HEK293 (cell line): ENCODE data around the gene ZNF507.

ENCODE experiments used
- GLI4 ChIP-seq: fragments of 450-650 bp; formaldehyde crosslinking; IDR thresholded peaks from 2 replicates; pipeline ENCODE4 v1.5.1; 2016; ENCODE audit warnings: missing biosample characterization, missing genetic modification characterization
- GLIS1 ChIP-seq: fragments of 450-650 bp; formaldehyde crosslinking; IDR thresholded peaks from 2 replicates; pipeline ENCODE4 v1.5.1; 2016; ENCODE audit warnings: missing biosample characterization, missing genetic modification characterization
- KLF1 ChIP-seq: fragments of 450-650 bp; formaldehyde crosslinking; IDR thresholded peaks from 2 replicates; pipeline ENCODE4 v1.5.1; 2016; ENCODE audit warnings: missing biosample characterization, missing genetic modification characterization
- KLF7 ChIP-seq: fragments of 450-650 bp; formaldehyde crosslinking; IDR thresholded peaks from 2 replicates; pipeline ENCODE4 v1.5.1; 2016; ENCODE audit warnings: missing biosample characterization, missing genetic modification characterization, borderline replicate concordance
- KLF8 ChIP-seq: fragments of 450-650 bp; formaldehyde crosslinking; IDR thresholded peaks from 2 replicates; pipeline ENCODE4 v1.5.1; 2016; ENCODE audit warnings: missing biosample characterization, missing genetic modification characterization
- KLF9 ChIP-seq: fragments of 450-650 bp; formaldehyde crosslinking; IDR thresholded peaks from 2 replicates; pipeline ENCODE4 v1.5.1; 2016; ENCODE audit warnings: missing biosample characterization, missing genetic modification characterization, low read depth
- SALL2 ChIP-seq: fragments of 450-650 bp; formaldehyde crosslinking; IDR thresholded peaks from 2 replicates; pipeline ENCODE4 v1.5.0; 2017; ENCODE audit warnings: missing biosample characterization, mild to moderate bottlenecking, missing genetic modification characterization, borderline replicate concordance
- SCRT1 ChIP-seq: fragments of 450-650 bp; formaldehyde crosslinking; IDR thresholded peaks from 2 replicates; pipeline ENCODE4 v1.5.1; 2016; ENCODE audit warnings: missing biosample characterization, missing genetic modification characterization, borderline replicate concordance
- YY2 ChIP-seq: fragments of 450-650 bp; formaldehyde crosslinking; IDR thresholded peaks from 2 replicates; pipeline ENCODE4 v1.5.1; 2016; ENCODE audit warnings: missing biosample characterization, missing genetic modification characterization
- ZBTB1 ChIP-seq: fragments of 450-650 bp; formaldehyde crosslinking; IDR thresholded peaks from 2 replicates; pipeline ENCODE4 v1.5.1; 2016; ENCODE audit warnings: missing biosample characterization, missing genetic modification characterization
- ZFP69B ChIP-seq: fragments of 450-650 bp; formaldehyde crosslinking; IDR thresholded peaks from 2 replicates; pipeline ENCODE4 v1.5.1; 2016; ENCODE audit warnings: missing biosample characterization, missing genetic modification characterization
- ZIC2 ChIP-seq: fragments of 450-650 bp; formaldehyde crosslinking; IDR thresholded peaks from 2 replicates; pipeline ENCODE4 v1.5.1; 2016; ENCODE audit warnings: missing biosample characterization, missing genetic modification characterization
- ZNF114 ChIP-seq: fragments of 450-650 bp; formaldehyde crosslinking; IDR thresholded peaks from 2 replicates; pipeline ENCODE4 v1.5.0; 2017; ENCODE audit warnings: missing biosample characterization, missing genetic modification characterization
- ZNF155 ChIP-seq: fragments of 450-650 bp; formaldehyde crosslinking; IDR thresholded peaks from 2 replicates; pipeline ENCODE4 v1.5.1; 2016; ENCODE audit warnings: missing biosample characterization, missing genetic modification characterization
- ZNF16 ChIP-seq: fragments of 450-650 bp; formaldehyde crosslinking; IDR thresholded peaks from 2 replicates; pipeline ENCODE4 v1.5.1; 2016; ENCODE audit warnings: low read depth, missing biosample characterization, missing genetic modification characterization
- ZNF202 ChIP-seq: fragments of 450-650 bp; formaldehyde crosslinking; IDR thresholded peaks from 2 replicates; pipeline ENCODE4 v1.5.1; 2016; ENCODE audit warnings: missing biosample characterization, missing genetic modification characterization, borderline replicate concordance
- ZNF211 ChIP-seq: fragments of 450-650 bp; formaldehyde crosslinking; IDR thresholded peaks from 2 replicates; pipeline ENCODE4 v1.5.1; 2016; ENCODE audit warnings: low read depth, missing biosample characterization, missing genetic modification characterization
- ZNF223 ChIP-seq: fragments of 450-650 bp; formaldehyde crosslinking; IDR thresholded peaks from 2 replicates; pipeline ENCODE4 v1.5.1; 2016; ENCODE audit warnings: missing biosample characterization, missing genetic modification characterization
- ZNF239 ChIP-seq: fragments of 450-650 bp; formaldehyde crosslinking; IDR thresholded peaks from 2 replicates; pipeline ENCODE4 v1.5.1; 2016; ENCODE audit warnings: missing biosample characterization, missing genetic modification characterization
- ZNF266 ChIP-seq: fragments of 450-650 bp; formaldehyde crosslinking; IDR thresholded peaks from 2 replicates; pipeline ENCODE4 v1.5.1; 2016; ENCODE audit warnings: missing biosample characterization, missing genetic modification characterization, low read depth
- ZNF391 ChIP-seq: fragments of 450-650 bp; formaldehyde crosslinking; IDR thresholded peaks from 2 replicates; pipeline ENCODE4 v1.5.1; 2016; ENCODE audit warnings: low read depth, missing biosample characterization, missing genetic modification characterization, borderline replicate concordance
- ZNF394 ChIP-seq: fragments of 450-650 bp; formaldehyde crosslinking; IDR thresholded peaks from 2 replicates; pipeline ENCODE4 v1.5.1; 2016; ENCODE audit warnings: missing biosample characterization, missing genetic modification characterization, mild to moderate bottlenecking, moderate library complexity, borderline replicate concordance
- ZNF404 ChIP-seq: fragments of 450-650 bp; formaldehyde crosslinking; IDR thresholded peaks from 2 replicates; pipeline ENCODE4 v1.5.1; 2017; ENCODE audit warnings: missing biosample characterization, missing genetic modification characterization
- ZNF433 ChIP-seq: fragments of 450-650 bp; formaldehyde crosslinking; IDR thresholded peaks from 2 replicates; pipeline ENCODE4 v1.5.1; 2016; ENCODE audit warnings: missing biosample characterization, missing genetic modification characterization, low read depth
- ZNF514 ChIP-seq: fragments of 450-650 bp; formaldehyde crosslinking; IDR thresholded peaks from 2 replicates; pipeline ENCODE4 v1.5.1; 2016; ENCODE audit warnings: missing biosample characterization, missing genetic modification characterization
- ZNF529 ChIP-seq: fragments of 450-650 bp; formaldehyde crosslinking; IDR thresholded peaks from 2 replicates; pipeline ENCODE4 v1.5.1; 2017; ENCODE audit warnings: missing genetic modification characterization, missing biosample characterization; ENCODE audit not compliant: insufficient replicate concordance
- ZNF549 ChIP-seq: fragments of 450-650 bp; IDR thresholded peaks from 2 replicates; pipeline ENCODE4 v1.5.1; 2018; ENCODE audit warnings: missing biosample characterization, missing genetic modification characterization, mild to moderate bottlenecking, inconsistent platforms, moderate library complexity
- ZNF555 ChIP-seq: fragments of 450-650 bp; formaldehyde crosslinking; conservative IDR thresholded peaks from 2 replicates; pipeline ENCODE4 v1.5.1; 2017; ENCODE audit warnings: missing biosample characterization, mild to moderate bottlenecking, missing genetic modification characterization, inconsistent platforms
- ZNF560 ChIP-seq: fragments of 450-650 bp; formaldehyde crosslinking; IDR thresholded peaks from 2 replicates; pipeline ENCODE4 v1.5.1; 2017; ENCODE audit warnings: missing biosample characterization, missing genetic modification characterization, borderline replicate concordance
- ZNF596 ChIP-seq: fragments of 450-650 bp; IDR thresholded peaks from 2 replicates; pipeline ENCODE4 v1.5.0; 2018; ENCODE audit warnings: missing biosample characterization, mild to moderate bottlenecking, missing genetic modification characterization, moderate library complexity
- ZNF610 ChIP-seq: fragments of 450-650 bp; formaldehyde crosslinking; IDR thresholded peaks from 2 replicates; pipeline ENCODE4 v1.5.1; 2016; ENCODE audit warnings: missing biosample characterization, missing genetic modification characterization, borderline replicate concordance
- ZNF621 ChIP-seq: fragments of 450-650 bp; formaldehyde crosslinking; IDR thresholded peaks from 2 replicates; pipeline ENCODE4 v1.5.1; 2017; ENCODE audit warnings: missing biosample characterization, missing genetic modification characterization
- ZNF654 ChIP-seq: fragments of 450-650 bp; formaldehyde crosslinking; IDR thresholded peaks from 2 replicates; pipeline ENCODE4 v1.5.1; 2016; ENCODE audit warnings: low read depth, missing biosample characterization, missing genetic modification characterization
- ZNF670 ChIP-seq: fragments of 450-650 bp; formaldehyde crosslinking; IDR thresholded peaks from 2 replicates; pipeline ENCODE4 v1.5.1; 2016; ENCODE audit warnings: missing biosample characterization, missing genetic modification characterization, low read depth
- ZNF677 ChIP-seq: fragments of 450-650 bp; IDR thresholded peaks from 2 replicates; pipeline ENCODE4 v1.5.0; 2018; ENCODE audit warnings: missing biosample characterization, mild to moderate bottlenecking, missing genetic modification characterization, moderate library complexity
- ZNF747 ChIP-seq: fragments of 450-650 bp; formaldehyde crosslinking; IDR thresholded peaks from 2 replicates; pipeline ENCODE4 v1.5.1; 2016; ENCODE audit warnings: missing biosample characterization, missing genetic modification characterization
- ZNF76 ChIP-seq: fragments of 450-650 bp; formaldehyde crosslinking; IDR thresholded peaks from 2 replicates; pipeline ENCODE4; 2016; ENCODE audit warnings: low read depth, missing biosample characterization, missing genetic modification characterization, borderline replicate concordance
- TF ChIP-seq, protein P1 (sequence below): fragments of 450-650 bp; formaldehyde crosslinking; IDR thresholded peaks from 2 replicates; pipeline ENCODE4 v1.5.1; 2016; ENCODE audit warnings: missing biosample characterization, missing genetic modification characterization, borderline replicate concordance
- TF ChIP-seq, protein P2 (sequence below): fragments of 450-650 bp; formaldehyde crosslinking; IDR thresholded peaks from 2 replicates; pipeline ENCODE4 v1.5.1; 2017; ENCODE audit warnings: missing biosample characterization, missing genetic modification characterization
- TF ChIP-seq, protein P3 (sequence below): fragments of 450-650 bp; formaldehyde crosslinking; IDR thresholded peaks from 2 replicates; pipeline ENCODE4 v1.5.1; 2016; ENCODE audit warnings: missing biosample characterization, missing genetic modification characterization

ZNF507 gene

DNA sequence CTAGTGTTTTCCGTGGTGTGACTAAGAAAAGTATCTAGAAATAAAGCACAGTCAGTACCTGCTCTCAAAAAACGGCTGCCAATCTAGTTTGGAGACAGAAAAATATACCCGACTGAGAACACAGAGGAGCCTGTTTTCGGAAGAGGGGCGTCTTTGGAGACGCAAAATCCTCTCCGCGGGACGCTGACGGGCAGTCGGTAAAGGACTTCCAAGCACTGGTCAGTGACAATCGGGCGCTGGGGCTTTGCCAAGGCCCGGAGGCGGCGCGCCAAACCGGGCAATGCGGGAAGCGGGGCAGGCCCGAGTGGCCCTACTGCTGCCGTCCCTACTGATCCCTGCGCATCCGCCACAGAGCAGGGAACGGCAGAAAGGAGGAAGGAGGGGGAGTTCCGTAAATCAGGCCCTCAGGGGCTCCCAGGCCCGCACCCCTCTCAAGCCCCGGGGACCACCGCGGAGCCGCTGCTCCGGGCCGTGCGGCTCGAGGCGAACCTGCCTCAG lies 59.6 kb downstream of the ZNF507 start (continued):
- TF ChIP-seq ZNF76 (no peak; the same call in none of the 2 replicates), ZIC2 (tag by site-specific recombination) (no peak), ZNF404 (tag by site-specific recombination) (no peak), KLF7 (tag by site-specific recombination) (no peak), ZFP69B (no peak; the same call in 1 of the 2 replicates), ZNF529 (tag by site-specific recombination) (no peak), ZNF747 (tag by site-specific recombination) (no peak), ZNF223 (tag by site-specific recombination) (0 out of 2 replicates have a peak, but pooled peaks have one; percentile 77), ZNF621 (tag by site-specific recombination) (no peak), ZNF266 (tag by site-specific recombination) (no peak), GLIS1 (tag by site-specific recombination) (no peak), KLF8 (tag by site-specific recombination) (no peak), ZNF433 (no peak), YY2 (no peak), ZNF391 (tag by site-specific recombination) (peak; percentile 16; the same call in 1 of the 2 replicates), ZNF555 (tag by site-specific recombination) (no peak), ZNF155 (no peak), ZNF654 (tag by site-specific recombination) (no peak), ZNF239 (no peak), KLF9 (no peak), GLI4 (tag by site-specific recombination) (no peak), ZNF211 (tag by site-specific recombination) (no peak), ZBTB1 (tag by site-specific recombination) (no peak), ZNF549 (tag by site-specific recombination) (no peak), ZNF114 (tag by site-specific recombination) (no peak), ZNF202 (no peak), SALL2 (tag by site-specific recombination) (no peak), ZNF670 (no peak), ZNF610 (tag by site-specific recombination) (no peak), ZNF560 (tag by site-specific recombination) (no peak), SCRT1 (tag by site-specific recombination) (no peak), ZNF596 (tag by site-specific recombination) (peak; percentile 15; the same call in 1 of the 2 replicates), ZNF514 (tag by site-specific recombination) (no peak), ZNF394 (no peak), KLF1 (tag by site-specific recombination) (no peak), ZNF16 (tag by site-specific recombination) (no peak), ZNF677 (0 out of 2 replicates have a peak, but pooled peaks have one; percentile 20)
- TF ChIP-seq, protein P1, sequence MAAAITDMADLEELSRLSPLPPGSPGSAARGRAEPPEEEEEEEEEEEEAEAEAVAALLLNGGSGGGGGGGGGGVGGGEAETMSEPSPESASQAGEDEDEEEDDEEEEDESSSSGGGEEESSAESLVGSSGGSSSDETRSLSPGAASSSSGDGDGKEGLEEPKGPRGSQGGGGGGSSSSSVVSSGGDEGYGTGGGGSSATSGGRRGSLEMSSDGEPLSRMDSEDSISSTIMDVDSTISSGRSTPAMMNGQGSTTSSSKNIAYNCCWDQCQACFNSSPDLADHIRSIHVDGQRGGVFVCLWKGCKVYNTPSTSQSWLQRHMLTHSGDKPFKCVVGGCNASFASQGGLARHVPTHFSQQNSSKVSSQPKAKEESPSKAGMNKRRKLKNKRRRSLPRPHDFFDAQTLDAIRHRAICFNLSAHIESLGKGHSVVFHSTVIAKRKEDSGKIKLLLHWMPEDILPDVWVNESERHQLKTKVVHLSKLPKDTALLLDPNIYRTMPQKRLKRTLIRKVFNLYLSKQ (tag by site-specific recombination), result no peak
- TF ChIP-seq, protein P2, sequence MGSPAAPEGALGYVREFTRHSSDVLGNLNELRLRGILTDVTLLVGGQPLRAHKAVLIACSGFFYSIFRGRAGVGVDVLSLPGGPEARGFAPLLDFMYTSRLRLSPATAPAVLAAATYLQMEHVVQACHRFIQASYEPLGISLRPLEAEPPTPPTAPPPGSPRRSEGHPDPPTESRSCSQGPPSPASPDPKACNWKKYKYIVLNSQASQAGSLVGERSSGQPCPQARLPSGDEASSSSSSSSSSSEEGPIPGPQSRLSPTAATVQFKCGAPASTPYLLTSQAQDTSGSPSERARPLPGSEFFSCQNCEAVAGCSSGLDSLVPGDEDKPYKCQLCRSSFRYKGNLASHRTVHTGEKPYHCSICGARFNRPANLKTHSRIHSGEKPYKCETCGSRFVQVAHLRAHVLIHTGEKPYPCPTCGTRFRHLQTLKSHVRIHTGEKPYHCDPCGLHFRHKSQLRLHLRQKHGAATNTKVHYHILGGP (tag by site-specific recombination), result no peak
- TF ChIP-seq, protein P3, sequence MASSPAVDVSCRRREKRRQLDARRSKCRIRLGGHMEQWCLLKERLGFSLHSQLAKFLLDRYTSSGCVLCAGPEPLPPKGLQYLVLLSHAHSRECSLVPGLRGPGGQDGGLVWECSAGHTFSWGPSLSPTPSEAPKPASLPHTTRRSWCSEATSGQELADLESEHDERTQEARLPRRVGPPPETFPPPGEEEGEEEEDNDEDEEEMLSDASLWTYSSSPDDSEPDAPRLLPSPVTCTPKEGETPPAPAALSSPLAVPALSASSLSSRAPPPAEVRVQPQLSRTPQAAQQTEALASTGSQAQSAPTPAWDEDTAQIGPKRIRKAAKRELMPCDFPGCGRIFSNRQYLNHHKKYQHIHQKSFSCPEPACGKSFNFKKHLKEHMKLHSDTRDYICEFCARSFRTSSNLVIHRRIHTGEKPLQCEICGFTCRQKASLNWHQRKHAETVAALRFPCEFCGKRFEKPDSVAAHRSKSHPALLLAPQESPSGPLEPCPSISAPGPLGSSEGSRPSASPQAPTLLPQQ (tag by site-specific recombination), result no peak
